Measurements from ENCODE around the gene C1D. TPM values are rescaled to one million over a fixed set of nuclear protein-coding genes. Genes with fewer than 3 reads are reported as not detected.
"Not testable (repeated sequence)": the region's sequence is repeated elsewhere in the genome, so short reads cannot be mapped to it uniquely, and the experiment has no call there.

Gene C1D
- total RNA-seq, 2 experiments from 2014 or later: 28.1 to 35.0 TPM

- TF ChIP-seq, protein P1, sequence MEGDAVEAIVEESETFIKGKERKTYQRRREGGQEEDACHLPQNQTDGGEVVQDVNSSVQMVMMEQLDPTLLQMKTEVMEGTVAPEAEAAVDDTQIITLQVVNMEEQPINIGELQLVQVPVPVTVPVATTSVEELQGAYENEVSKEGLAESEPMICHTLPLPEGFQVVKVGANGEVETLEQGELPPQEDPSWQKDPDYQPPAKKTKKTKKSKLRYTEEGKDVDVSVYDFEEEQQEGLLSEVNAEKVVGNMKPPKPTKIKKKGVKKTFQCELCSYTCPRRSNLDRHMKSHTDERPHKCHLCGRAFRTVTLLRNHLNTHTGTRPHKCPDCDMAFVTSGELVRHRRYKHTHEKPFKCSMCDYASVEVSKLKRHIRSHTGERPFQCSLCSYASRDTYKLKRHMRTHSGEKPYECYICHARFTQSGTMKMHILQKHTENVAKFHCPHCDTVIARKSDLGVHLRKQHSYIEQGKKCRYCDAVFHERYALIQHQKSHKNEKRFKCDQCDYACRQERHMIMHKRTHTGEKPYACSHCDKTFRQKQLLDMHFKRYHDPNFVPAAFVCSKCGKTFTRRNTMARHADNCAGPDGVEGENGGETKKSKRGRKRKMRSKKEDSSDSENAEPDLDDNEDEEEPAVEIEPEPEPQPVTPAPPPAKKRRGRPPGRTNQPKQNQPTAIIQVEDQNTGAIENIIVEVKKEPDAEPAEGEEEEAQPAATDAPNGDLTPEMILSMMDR (IDR thresholded peaks at IDR 0.05): no peak
- ATAC-seq (no peak), DNase-seq (no peak)
- intact Hi-C loops (cut with micrococcal nuclease): no loop called here
- ChIA-PET POLR2A (no interaction called here), CTCF (no interaction called here)
- no peak overlapping the region for H3K27ac Mint-ChIP-seq
- no peaks in the 10 kb centered on the region for H3K4me1 Mint-ChIP-seq (ENCODE audit: low read depth)
- H3K36me3 Mint-ChIP-seq (ENCODE audit: low read depth): no peaks in the 10 kb centered on the region
- no peaks in the 10 kb centered on the region for H3K9me3 Mint-ChIP-seq
- peaks cover 17% of the 10 kb centered on the region for H3K27me3 Mint-ChIP-seq
- no peak overlapping the region for H3K4me3 Mint-ChIP-seq
Measured at GRCh38 chr2:67999332-67999731, 63.5 kb downstream of the C1D start.

DNA sequence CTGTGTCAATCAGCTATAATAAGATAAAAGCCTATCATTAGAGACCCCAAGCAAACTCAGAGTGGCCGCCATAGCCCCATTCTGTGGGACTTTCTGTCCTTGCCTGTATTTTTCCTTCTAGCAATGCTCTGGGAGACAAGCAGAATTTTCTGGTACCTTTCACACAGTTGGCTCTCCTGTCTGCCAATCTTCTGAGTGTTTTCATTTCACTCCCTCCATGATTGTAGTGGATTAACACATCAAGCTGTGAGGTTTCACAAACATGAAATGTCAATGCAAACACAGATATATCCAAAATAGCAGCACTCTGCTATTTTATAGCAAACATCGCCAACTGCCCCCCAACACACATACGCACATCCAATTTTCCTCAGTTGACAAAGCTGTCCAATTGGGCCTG, 64.9 kb downstream of the C1D start:
- Mint-ChIP-seq H3K27ac (no peak overlapping the region), H3K4me3 (no peak overlapping the region), H3K4me1 (ENCODE audit: low read depth) (no peaks in the 10 kb centered on the region), H3K36me3 (ENCODE audit: low read depth) (no peaks in the 10 kb centered on the region), H3K27me3 (peaks cover 19% of the 10 kb centered on the region), H3K9me3 (no peaks in the 10 kb centered on the region)
- ATAC-seq: no peak
- intact Hi-C loops (cut with micrococcal nuclease): no loop called here
- no peak for DNase-seq
- ChIA-PET POLR2A (interaction anchor here (1.5 kb wide), 1 partner anchor 26 kb away, joined by 3 read pairs; no protein-coding TSS in a partner anchor), CTCF (no interaction called here)
- TF ChIP-seq, protein P1 (IDR thresholded peaks at IDR 0.05): no peak

DNA sequence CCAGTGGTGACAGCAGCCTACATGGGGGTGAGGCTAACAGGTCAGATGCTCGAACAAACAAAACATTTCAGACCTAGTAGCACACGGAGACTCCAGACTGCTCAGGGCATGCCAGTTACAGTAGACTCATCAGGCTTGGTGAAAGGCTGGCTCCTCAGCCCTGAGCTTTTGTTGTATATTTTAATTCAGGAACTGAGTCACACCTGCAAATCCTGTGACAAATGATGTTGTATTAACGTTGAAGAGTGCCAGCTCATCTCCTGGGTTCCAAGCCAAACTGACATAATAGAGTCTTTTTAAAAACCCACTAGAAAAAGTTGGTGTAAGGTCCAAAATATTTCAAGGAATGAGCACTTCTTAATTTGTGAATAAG, 65.3 kb downstream of the C1D start:
- Mint-ChIP-seq H3K9me3 (no peaks in the 10 kb centered on the region), H3K27ac (no peak overlapping the region), H3K36me3 (ENCODE audit: low read depth) (no peaks in the 10 kb centered on the region), H3K4me3 (no peak overlapping the region), H3K27me3 (peaks cover 19% of the 10 kb centered on the region), H3K4me1 (ENCODE audit: low read depth) (no peaks in the 10 kb centered on the region)
- ChIA-PET CTCF (no interaction called here), POLR2A (interaction anchor here (1.5 kb wide), 1 partner anchor 26 kb away, joined by 3 read pairs; no protein-coding TSS in a partner anchor)
- no peak for ATAC-seq
- TF ChIP-seq, protein P1 (IDR thresholded peaks at IDR 0.05): no peak
- intact Hi-C loops (cut with micrococcal nuclease): no loop called here
- DNase-seq: no peak

DNA sequence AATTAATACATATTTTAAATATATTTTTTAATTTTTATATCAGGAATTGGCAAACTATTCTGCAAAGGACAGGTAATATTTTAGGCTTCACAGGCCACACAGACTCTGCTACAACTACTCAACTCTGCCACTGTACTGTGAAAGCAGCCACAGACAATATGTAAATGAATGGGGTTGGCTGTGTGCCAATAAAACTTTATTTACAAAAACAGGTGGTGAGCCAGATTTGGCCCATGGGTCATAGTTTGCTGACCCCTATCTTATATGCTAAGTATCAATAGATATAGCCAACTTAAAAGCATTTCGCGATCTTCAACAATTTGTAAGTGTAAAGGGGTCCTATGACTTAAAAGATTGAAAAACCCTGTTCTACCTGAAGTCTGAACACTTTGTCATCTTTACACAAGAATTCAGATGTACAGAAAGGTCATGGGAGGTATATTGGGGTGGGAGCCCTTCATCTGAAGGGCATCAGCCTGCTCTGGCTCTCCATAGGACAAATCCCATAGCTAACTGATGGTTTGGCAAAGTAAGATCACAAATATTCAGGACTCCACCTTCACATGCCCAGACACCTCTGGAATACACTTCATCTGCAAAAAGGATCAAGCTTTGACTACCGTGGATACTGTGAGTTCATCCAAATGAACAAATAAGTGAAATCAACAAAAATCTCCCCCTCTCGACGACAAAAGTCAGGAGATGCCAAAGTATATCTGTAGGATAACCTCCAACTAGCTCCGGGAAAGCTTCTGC, 65.9 kb downstream of the C1D start:
- Mint-ChIP-seq H3K4me1 (ENCODE audit: low read depth) (no peaks in the 10 kb centered on the region), H3K36me3 (ENCODE audit: low read depth) (no peaks in the 10 kb centered on the region), H3K9me3 (no peaks in the 10 kb centered on the region), H3K27me3 (peaks cover 18% of the 10 kb centered on the region), H3K4me3 (no peak overlapping the region), H3K27ac (no peak overlapping the region)
- no peak for ATAC-seq
- POLR2A ChIA-PET: interaction anchor here (1.5 kb wide), 1 partner anchor 27 kb away, joined by 3 read pairs; no protein-coding TSS in a partner anchor
- TF ChIP-seq, protein P1 (IDR thresholded peaks at IDR 0.05): no peak
- DNase-seq: no peak
- intact Hi-C loops (cut with micrococcal nuclease): no loop called here
- CTCF ChIA-PET: no interaction called here

DNA sequence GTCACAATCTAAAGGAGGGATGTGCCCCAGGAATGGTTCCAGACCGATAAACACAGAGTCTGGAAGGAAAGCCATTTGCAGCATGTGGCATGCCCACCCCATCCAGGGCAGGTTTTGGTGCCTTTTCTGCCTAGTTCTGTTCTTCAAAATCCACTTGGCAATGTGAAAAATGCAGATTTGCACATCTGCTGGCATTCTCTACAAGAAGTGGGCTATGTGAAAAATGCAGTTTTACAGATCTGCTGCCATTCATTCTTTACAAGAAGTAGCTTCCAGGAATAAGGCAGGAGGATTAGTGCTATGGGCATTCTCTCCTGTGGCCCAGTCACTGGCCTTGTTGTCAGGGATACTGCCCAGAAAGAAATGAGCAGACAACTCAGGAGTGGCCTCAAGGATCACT, 68.1 kb downstream of the C1D start:
- TF ChIP-seq, protein P1 (IDR thresholded peaks at IDR 0.05): no peak
- ChIA-PET POLR2A (no interaction called here), CTCF (no interaction called here)
- ATAC-seq (no peak), DNase-seq (no peak)
- no peak overlapping the region for H3K27ac Mint-ChIP-seq
- H3K4me3 Mint-ChIP-seq: no peak overlapping the region
- intact Hi-C loops (cut with micrococcal nuclease): no loop called here
- H3K27me3 Mint-ChIP-seq: peaks cover 9% of the 10 kb centered on the region
- no peaks in the 10 kb centered on the region for H3K36me3 Mint-ChIP-seq (ENCODE audit: low read depth)
- H3K4me1 Mint-ChIP-seq (ENCODE audit: low read depth): no peaks in the 10 kb centered on the region
- H3K9me3 Mint-ChIP-seq: no peaks in the 10 kb centered on the region

DNA sequence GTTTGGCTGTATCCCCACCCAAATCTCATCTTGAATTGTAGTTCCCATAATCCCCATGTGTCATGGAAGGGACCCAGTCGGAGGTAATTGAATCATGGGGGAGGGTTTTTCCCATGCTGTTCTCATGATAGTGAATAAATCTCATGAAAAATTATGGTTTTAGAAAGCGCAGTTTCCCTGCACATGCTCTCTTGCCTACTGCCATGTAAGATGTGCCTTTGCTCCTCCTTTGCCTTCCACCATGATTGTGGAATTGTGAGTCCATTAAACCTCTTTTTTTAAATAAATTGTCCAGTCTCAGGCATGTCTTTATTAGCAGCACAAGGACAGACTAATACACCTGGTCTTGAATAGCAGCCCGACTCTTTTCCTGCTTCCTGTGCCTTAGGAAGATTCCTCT, 68.7 kb downstream of the C1D start:
- intact Hi-C loops (cut with micrococcal nuclease); H3K9me3 Mint-ChIP-seq; ATAC-seq; H3K4me3 Mint-ChIP-seq; CTCF ChIA-PET; H3K36me3 Mint-ChIP-seq (ENCODE audit: low read depth); H3K27ac Mint-ChIP-seq; DNase-seq; H3K4me1 Mint-ChIP-seq (ENCODE audit: low read depth); POLR2A ChIA-PET; H3K27me3 Mint-ChIP-seq: not testable (repeated sequence)
